Measurements from ENCODE around the gene PHACTR1.

DNA sequence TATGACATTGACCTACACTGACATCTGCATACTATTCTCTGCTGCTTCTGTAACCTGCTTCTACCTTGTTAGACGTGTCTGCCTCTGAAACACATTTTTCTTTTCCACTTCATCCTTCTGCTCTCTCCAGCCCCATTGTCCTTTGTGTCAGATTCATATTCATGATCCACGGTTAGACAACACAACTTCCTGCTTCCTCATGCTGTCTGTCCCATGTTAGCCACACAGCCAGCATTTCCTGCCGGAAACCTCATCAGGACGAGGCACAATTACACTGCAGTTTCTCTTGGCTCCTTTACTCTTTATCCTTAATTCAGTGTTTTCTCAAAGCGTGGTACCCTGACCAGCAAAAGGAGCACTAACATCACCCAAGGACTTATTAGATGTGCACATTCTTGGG lies 461.5 kb downstream of the PHACTR1 start:
- TF ChIP-seq, protein P1, sequence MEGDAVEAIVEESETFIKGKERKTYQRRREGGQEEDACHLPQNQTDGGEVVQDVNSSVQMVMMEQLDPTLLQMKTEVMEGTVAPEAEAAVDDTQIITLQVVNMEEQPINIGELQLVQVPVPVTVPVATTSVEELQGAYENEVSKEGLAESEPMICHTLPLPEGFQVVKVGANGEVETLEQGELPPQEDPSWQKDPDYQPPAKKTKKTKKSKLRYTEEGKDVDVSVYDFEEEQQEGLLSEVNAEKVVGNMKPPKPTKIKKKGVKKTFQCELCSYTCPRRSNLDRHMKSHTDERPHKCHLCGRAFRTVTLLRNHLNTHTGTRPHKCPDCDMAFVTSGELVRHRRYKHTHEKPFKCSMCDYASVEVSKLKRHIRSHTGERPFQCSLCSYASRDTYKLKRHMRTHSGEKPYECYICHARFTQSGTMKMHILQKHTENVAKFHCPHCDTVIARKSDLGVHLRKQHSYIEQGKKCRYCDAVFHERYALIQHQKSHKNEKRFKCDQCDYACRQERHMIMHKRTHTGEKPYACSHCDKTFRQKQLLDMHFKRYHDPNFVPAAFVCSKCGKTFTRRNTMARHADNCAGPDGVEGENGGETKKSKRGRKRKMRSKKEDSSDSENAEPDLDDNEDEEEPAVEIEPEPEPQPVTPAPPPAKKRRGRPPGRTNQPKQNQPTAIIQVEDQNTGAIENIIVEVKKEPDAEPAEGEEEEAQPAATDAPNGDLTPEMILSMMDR (IDR thresholded peaks at IDR 0.05; ENCODE audit: low read depth, low read length), result no peak
- TF ChIP-seq EZH2phosphoT487 (IDR thresholded peaks at IDR 0.05; ENCODE audit: low read depth), result no peak

Measured in OCI-LY3 (cell line).